Measurements from ENCODE around the gene EHBP1. TPM values are rescaled to one million over a fixed set of nuclear protein-coding genes. Genes with fewer than 3 reads are reported as not detected.

EHBP1 gene
- total RNA-seq, 5 donors from 2014 or later (not counting 1 experiment from before 2014, with no cell fraction given) = 22.1 to 28.7 (median 26.1) TPM

- no peaks in the 10 kb centered on the region for H3K27me3 Mint-ChIP-seq
- no peaks in the 10 kb centered on the region for H3K4me1 ChIP-seq (ENCODE audit: control insufficient read depth in 1 of 2, extremely low read depth in 1 of 2, insufficient read depth in 2 of 2, low read length in 2 of 2)
- POLR2A ChIA-PET = interaction anchor here in 1 of 2 donors (0.6 kb wide), 1 partner anchor 19 kb away, joined by 4 read pairs; no protein-coding TSS in a partner anchor
- H3K27me3 ChIP-seq (replicated peaks in 1 of 2; ENCODE audit: control insufficient read depth in 2 of 2, extremely low read depth in 1 of 2, insufficient read depth in 2 of 2, low read length in 1 of 2) = no peaks in the 10 kb centered on the region
- no peak overlapping the region for H3K4me3 ChIP-seq (ENCODE audit: control insufficient read depth in 1 of 2, extremely low read depth in 1 of 2, low read length in 1 of 2)
- no peaks in the 10 kb centered on the region for H3K9me3 Mint-ChIP-seq
- no CpG with 5 or more reads among the region's 2 CpGs for WGBS (ENCODE audit: insufficient coverage)
- DNase-seq = no peak
- ATAC-seq (replicated peaks in 1 of 4) = no peak
- no peak overlapping the region for H3K27ac ChIP-seq (ENCODE audit: low read length)
- no peak overlapping the region for H3K27ac Mint-ChIP-seq
- H3K4me1 Mint-ChIP-seq = no peaks in the 10 kb centered on the region
- H3K9me3 ChIP-seq = no peaks in the 10 kb centered on the region
- no peak overlapping the region for H3K4me3 Mint-ChIP-seq
- H3K36me3 Mint-ChIP-seq = peaks cover 53% of the 10 kb centered on the region
- CTCF ChIA-PET = interaction anchor here in 1 of 2 donors (0.5 kb wide), 1 partner anchor 12 kb away, joined by 3 read pairs; no protein-coding TSS in a partner anchor
- H3K36me3 ChIP-seq (ENCODE audit: control insufficient read depth in 2 of 2, extremely low read depth in 1 of 2, insufficient read depth in 1 of 2, low read length in 1 of 2) = peaks cover 0 to 21% of the 10 kb centered on the region in 2 donors
These were observed 287.0 kb downstream of the EHBP1 start for GRCh38 chr2:62992561-62992960.

DNA sequence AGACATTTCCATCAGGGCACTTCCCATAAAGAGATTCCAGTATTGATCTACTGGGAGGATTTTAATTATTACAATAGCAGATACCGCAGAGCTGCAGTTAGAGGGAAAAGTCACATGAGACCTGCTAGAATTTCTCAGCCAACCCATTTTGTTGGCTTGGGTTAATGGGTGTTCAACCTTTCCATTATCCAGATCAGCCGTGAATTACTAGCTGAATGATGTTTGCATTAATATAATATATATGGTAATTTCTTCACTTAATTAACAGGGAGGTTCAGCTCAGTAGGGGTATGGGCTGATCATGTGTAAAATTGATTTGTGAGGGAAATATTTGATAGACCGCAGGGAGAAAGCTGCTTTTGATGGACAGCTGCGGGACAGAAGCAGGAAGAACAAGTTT, 288.7 kb downstream of the EHBP1 start:
- Histone ChIP-seq H3K9me3 (no peaks in the 10 kb centered on the region), H3K4me3 (ENCODE audit: control insufficient read depth in 1 of 2, extremely low read depth in 1 of 2, low read length in 1 of 2) (no peak overlapping the region), H3K36me3 (ENCODE audit: control insufficient read depth in 2 of 2, extremely low read depth in 1 of 2, insufficient read depth in 1 of 2, low read length in 1 of 2) (peaks cover 0 to 21% of the 10 kb centered on the region in 2 donors), H3K4me1 (ENCODE audit: control insufficient read depth in 1 of 2, extremely low read depth in 1 of 2, insufficient read depth in 2 of 2, low read length in 2 of 2) (no peaks in the 10 kb centered on the region), H3K27me3 (replicated peaks in 1 of 2; ENCODE audit: control insufficient read depth in 2 of 2, extremely low read depth in 1 of 2, insufficient read depth in 2 of 2, low read length in 1 of 2) (no peaks in the 10 kb centered on the region), H3K27ac (ENCODE audit: low read length) (no peak overlapping the region)
- WGBS (ENCODE audit: insufficient coverage) = no CpG with 5 or more reads among the region's 4 CpGs
- ATAC-seq (replicated peaks in 1 of 4) (no peak), DNase-seq (no peak)
- Mint-ChIP-seq H3K9me3 (no peaks in the 10 kb centered on the region), H3K4me3 (no peak overlapping the region), H3K27ac (no peak overlapping the region), H3K36me3 (peaks cover 54% of the 10 kb centered on the region), H3K27me3 (no peaks in the 10 kb centered on the region), H3K4me1 (no peaks in the 10 kb centered on the region)
- CTCF ChIA-PET = interaction anchor here in 1 of 2 donors (0.6 kb wide), 1 partner anchor 104 kb away, joined by 3 read pairs; no protein-coding TSS in a partner anchor
- POLR2A ChIA-PET = no interaction called here

- H3K9me3 Mint-ChIP-seq = no peaks in the 10 kb centered on the region
- DNase-seq (no peak), ATAC-seq (replicated peaks in 1 of 4) (no peak)
- H3K36me3 ChIP-seq (ENCODE audit: control insufficient read depth in 2 of 2, extremely low read depth in 1 of 2, insufficient read depth in 1 of 2, low read length in 1 of 2) = peaks cover 0 to 17% of the 10 kb centered on the region in 2 donors
- no peaks in the 10 kb centered on the region for H3K27me3 Mint-ChIP-seq
- peaks cover 59% of the 10 kb centered on the region for H3K36me3 Mint-ChIP-seq
- H3K27me3 ChIP-seq (replicated peaks in 1 of 2; ENCODE audit: control insufficient read depth in 2 of 2, extremely low read depth in 1 of 2, insufficient read depth in 2 of 2, low read length in 1 of 2) = no peaks in the 10 kb centered on the region
- no peak overlapping the region for H3K27ac Mint-ChIP-seq
- WGBS (ENCODE audit: insufficient coverage) = 93% methylated on average over 11 of the region's 12 CpGs
- H3K9me3 ChIP-seq = no peaks in the 10 kb centered on the region
- H3K27ac ChIP-seq (ENCODE audit: low read length) = no peak overlapping the region
- no peaks in the 10 kb centered on the region for H3K4me1 Mint-ChIP-seq
- no peak overlapping the region for H3K4me3 Mint-ChIP-seq
- CTCF ChIA-PET = no interaction called here
- no peaks in the 10 kb centered on the region for H3K4me1 ChIP-seq (ENCODE audit: control insufficient read depth in 1 of 2, extremely low read depth in 1 of 2, insufficient read depth in 2 of 2, low read length in 2 of 2)
- no peak overlapping the region for H3K4me3 ChIP-seq (ENCODE audit: control insufficient read depth in 1 of 2, extremely low read depth in 1 of 2, low read length in 1 of 2)
- POLR2A ChIA-PET = no interaction called here
These were observed 291.1 kb downstream of the EHBP1 start for GRCh38 chr2:62996534-62997186.

DNA sequence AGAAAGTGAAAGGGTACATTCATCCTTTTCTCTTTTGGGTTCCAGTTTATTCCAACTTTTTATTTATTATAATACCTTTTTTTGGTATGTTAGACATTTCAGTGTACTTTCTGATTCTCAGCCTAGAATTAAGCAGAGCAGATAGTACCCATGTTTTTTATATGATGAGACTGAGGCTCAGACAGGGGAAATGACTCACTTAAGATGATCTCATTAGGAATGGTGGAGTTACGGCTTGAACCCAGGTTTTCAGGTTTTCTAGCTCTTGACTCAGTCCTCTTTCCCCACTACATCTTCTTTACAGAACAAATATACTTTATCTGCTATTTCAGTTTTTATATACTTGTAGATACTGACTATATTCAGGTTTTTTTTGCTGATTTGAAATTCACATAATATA, 293.4 kb downstream of the EHBP1 start:
- peaks cover 0 to 13% of the 10 kb centered on the region in 2 donors for H3K36me3 ChIP-seq (ENCODE audit: control insufficient read depth in 2 of 2, extremely low read depth in 1 of 2, insufficient read depth in 1 of 2, low read length in 1 of 2)
- WGBS (ENCODE audit: insufficient coverage) = no CpG with 5 or more reads among the region's 1 CpG

DNA sequence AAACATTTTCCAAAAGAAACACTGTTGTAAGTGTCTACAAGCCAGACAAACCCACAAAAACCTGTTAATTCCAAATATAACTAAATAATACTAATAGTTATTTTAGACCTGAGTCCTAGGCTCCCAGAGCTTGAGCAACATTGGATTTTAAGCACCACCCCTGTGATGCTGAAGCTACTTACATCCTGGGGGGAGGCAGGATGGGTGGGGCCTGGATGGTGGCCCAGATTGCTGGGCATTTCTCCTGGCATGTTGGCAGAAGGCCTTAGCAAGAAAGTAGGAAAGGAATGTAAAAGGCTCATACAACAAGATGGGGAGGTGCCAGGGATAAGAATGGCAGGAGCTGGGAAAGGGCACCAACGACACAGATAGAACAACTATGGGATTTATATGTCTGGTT, 294.4 kb downstream of the EHBP1 start:
- H3K4me3 Mint-ChIP-seq = no peak overlapping the region
- no peaks in the 10 kb centered on the region for H3K4me1 Mint-ChIP-seq
- no peak overlapping the region for H3K27ac Mint-ChIP-seq
- ChIA-PET CTCF (no interaction called here), POLR2A (interaction anchor here in 1 of 2 donors (0.5 kb wide), 1 partner anchor 42 kb away, joined by 3 read pairs; no protein-coding TSS in a partner anchor)
- Histone ChIP-seq H3K9me3 (no peaks in the 10 kb centered on the region), H3K4me3 (ENCODE audit: control insufficient read depth in 1 of 2, extremely low read depth in 1 of 2, low read length in 1 of 2) (no peak overlapping the region), H3K27me3 (replicated peaks in 1 of 2; ENCODE audit: control insufficient read depth in 2 of 2, extremely low read depth in 1 of 2, insufficient read depth in 2 of 2, low read length in 1 of 2) (no peaks in the 10 kb centered on the region), H3K27ac (ENCODE audit: low read length) (no peak overlapping the region), H3K36me3 (ENCODE audit: control insufficient read depth in 2 of 2, extremely low read depth in 1 of 2, insufficient read depth in 1 of 2, low read length in 1 of 2) (peaks cover 0 to 8% of the 10 kb centered on the region in 2 donors), H3K4me1 (ENCODE audit: control insufficient read depth in 1 of 2, extremely low read depth in 1 of 2, insufficient read depth in 2 of 2, low read length in 2 of 2) (no peaks in the 10 kb centered on the region)
- no peak for DNase-seq
- ATAC-seq (replicated peaks in 1 of 4) = no peak
- H3K9me3 Mint-ChIP-seq = no peaks in the 10 kb centered on the region
- H3K36me3 Mint-ChIP-seq = peaks cover 56% of the 10 kb centered on the region
- whole genome bisulfite sequencing (ENCODE audit: insufficient coverage) = 100% methylated on average over 1 of the region's 1 CpG
- H3K27me3 Mint-ChIP-seq = no peaks in the 10 kb centered on the region

More for the DNA sequence above, 293.4 kb downstream of the EHBP1 start:
- no peaks in the 10 kb centered on the region for H3K27me3 Mint-ChIP-seq
- H3K27ac Mint-ChIP-seq = no peak overlapping the region
- H3K27me3 ChIP-seq (replicated peaks in 1 of 2; ENCODE audit: control insufficient read depth in 2 of 2, extremely low read depth in 1 of 2, insufficient read depth in 2 of 2, low read length in 1 of 2) = no peaks in the 10 kb centered on the region
- ChIA-PET POLR2A (no interaction called here), CTCF (interaction anchor here in 1 of 2 donors (0.6 kb wide), 1 partner anchor 1734 kb away, joined by 3 read pairs; no protein-coding TSS in a partner anchor)
- ATAC-seq (replicated peaks in 1 of 4) (no peak), DNase-seq (no peak)
- H3K4me1 ChIP-seq (ENCODE audit: control insufficient read depth in 1 of 2, extremely low read depth in 1 of 2, insufficient read depth in 2 of 2, low read length in 2 of 2) = no peaks in the 10 kb centered on the region
- no peak overlapping the region for H3K4me3 Mint-ChIP-seq
- H3K4me1 Mint-ChIP-seq = no peaks in the 10 kb centered on the region
- no peak overlapping the region for H3K4me3 ChIP-seq (ENCODE audit: control insufficient read depth in 1 of 2, extremely low read depth in 1 of 2, low read length in 1 of 2)
- H3K9me3 ChIP-seq = no peaks in the 10 kb centered on the region
- H3K36me3 Mint-ChIP-seq = peaks cover 56% of the 10 kb centered on the region
- H3K9me3 Mint-ChIP-seq = no peaks in the 10 kb centered on the region
- H3K27ac ChIP-seq (ENCODE audit: low read length) = no peak overlapping the region

GRCh38 chr2:63000801-63001200, 295.3 kb downstream of the EHBP1 start:
- no CpG with 5 or more reads among the region's 1 CpG for WGBS (ENCODE audit: insufficient coverage)
- ATAC-seq (replicated peaks in 1 of 4) (no peak), DNase-seq (no peak)
- CTCF ChIA-PET = interaction anchor here in 1 of 2 donors (1.4 kb wide), 1 partner anchor 11 kb away, joined by 5 read pairs; no protein-coding TSS in a partner anchor
- no peaks in the 10 kb centered on the region for H3K27me3 ChIP-seq (replicated peaks in 1 of 2; ENCODE audit: control insufficient read depth in 2 of 2, extremely low read depth in 1 of 2, insufficient read depth in 2 of 2, low read length in 1 of 2)
- Mint-ChIP-seq H3K9me3 (no peaks in the 10 kb centered on the region), H3K27me3 (no peaks in the 10 kb centered on the region), H3K4me3 (no peak overlapping the region), H3K4me1 (no peaks in the 10 kb centered on the region), H3K36me3 (peaks cover 59% of the 10 kb centered on the region), H3K27ac (no peak overlapping the region)
- POLR2A ChIA-PET = no interaction called here
- no peaks in the 10 kb centered on the region for H3K9me3 ChIP-seq
- H3K36me3 ChIP-seq (ENCODE audit: control insufficient read depth in 2 of 2, extremely low read depth in 1 of 2, insufficient read depth in 1 of 2, low read length in 1 of 2) = peaks cover 0 to 8% of the 10 kb centered on the region in 2 donors
- no peak overlapping the region for H3K4me3 ChIP-seq (ENCODE audit: control insufficient read depth in 1 of 2, extremely low read depth in 1 of 2, low read length in 1 of 2)
- H3K27ac ChIP-seq (ENCODE audit: low read length) = no peak overlapping the region
- H3K4me1 ChIP-seq (ENCODE audit: control insufficient read depth in 1 of 2, extremely low read depth in 1 of 2, insufficient read depth in 2 of 2, low read length in 2 of 2) = no peaks in the 10 kb centered on the region

Measured in T-cell (primary cell).